ENCODE measurements around the gene MRPL33.

DNA sequence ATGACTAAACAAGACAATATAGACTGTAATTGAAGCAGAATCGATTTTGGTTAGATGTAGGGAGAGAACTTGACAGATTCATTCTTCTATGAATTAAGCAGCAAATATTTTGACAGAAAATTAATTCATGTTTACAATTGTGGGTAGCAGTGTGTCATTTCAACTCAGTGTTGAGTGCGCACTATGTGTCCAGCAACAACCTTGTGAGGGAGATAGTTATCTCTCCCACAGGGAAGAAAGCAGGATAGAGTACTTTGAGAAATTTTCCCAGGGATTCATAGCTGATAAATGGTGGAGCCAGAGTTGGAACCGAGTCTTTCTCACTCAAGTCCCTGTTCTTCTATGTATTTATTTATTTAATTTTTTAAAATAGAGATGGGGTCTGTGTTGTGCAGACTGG is 5.2 kb downstream of the MRPL33 start:
- no peak for TF ChIP-seq NR2C2 (CRISPR knock-in tag; IDR thresholded peaks at IDR 0.05; ENCODE audit: borderline replicate concordance)
- no peak for TF ChIP-seq JUN (CRISPR knock-in tag; IDR thresholded peaks at IDR 0.05)
